NCI-H524 (cell line): ENCODE data around the gene BCDIN3D.
"Not testable (repeated sequence)": the region's sequence is repeated elsewhere in the genome, so short reads cannot be mapped to it uniquely, and the experiment has no call there.

Experiments
- DNase-seq, 2 experiments: peaks; one replicate each; lab custom pipeline; 2025; lab: John Stamatoyannopoulos, UW

BCDIN3D gene

DNA sequence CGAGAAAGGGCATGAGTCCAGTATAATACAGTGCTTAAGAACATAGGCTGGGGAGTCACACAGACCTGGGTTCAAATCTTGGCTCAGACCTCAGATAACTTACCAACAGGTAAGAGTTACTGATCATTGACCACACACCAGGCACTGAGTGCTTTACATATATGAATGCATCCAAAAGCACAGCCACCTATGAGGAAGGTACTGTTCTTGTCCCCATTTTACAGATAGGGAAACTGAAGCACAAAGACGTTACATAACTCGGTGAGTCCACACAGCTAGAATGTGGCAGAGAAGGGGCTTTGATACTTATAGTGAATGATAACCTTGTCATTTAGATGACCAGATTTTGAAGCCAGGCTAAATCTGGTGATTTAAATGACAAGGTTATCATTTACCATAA, 33.2 kb upstream of the BCDIN3D start:
- no peak for DNase-seq

DNA sequence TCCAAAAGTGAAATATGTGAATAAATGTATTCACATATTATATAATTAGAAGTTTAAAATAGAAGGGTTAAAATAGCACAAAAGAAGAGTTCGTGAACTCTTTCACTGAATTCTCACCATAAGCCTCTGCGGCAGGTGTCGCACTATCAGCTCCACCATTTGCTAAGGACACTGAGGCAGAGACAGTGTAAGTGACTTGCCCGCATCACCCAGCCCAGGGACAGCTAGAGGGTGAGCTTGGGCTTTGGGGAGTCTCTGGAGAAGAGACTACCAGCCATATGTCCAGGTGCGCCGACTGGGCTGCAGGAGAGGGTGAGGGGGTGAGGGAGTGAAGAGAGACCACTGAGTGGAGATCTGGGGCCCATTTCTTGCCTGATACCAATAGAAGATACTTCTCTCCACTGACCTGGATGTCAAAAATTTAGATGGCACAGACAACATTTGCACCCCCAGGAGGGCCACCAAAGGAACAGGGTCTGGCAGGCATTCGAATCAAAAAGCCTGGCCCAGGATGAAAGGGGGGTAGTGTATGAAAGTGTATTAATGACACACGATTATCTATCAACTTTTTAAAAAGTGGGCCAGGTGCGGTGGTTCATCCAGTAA, 32.3 kb upstream of the BCDIN3D start:
- no peak for DNase-seq

DNA sequence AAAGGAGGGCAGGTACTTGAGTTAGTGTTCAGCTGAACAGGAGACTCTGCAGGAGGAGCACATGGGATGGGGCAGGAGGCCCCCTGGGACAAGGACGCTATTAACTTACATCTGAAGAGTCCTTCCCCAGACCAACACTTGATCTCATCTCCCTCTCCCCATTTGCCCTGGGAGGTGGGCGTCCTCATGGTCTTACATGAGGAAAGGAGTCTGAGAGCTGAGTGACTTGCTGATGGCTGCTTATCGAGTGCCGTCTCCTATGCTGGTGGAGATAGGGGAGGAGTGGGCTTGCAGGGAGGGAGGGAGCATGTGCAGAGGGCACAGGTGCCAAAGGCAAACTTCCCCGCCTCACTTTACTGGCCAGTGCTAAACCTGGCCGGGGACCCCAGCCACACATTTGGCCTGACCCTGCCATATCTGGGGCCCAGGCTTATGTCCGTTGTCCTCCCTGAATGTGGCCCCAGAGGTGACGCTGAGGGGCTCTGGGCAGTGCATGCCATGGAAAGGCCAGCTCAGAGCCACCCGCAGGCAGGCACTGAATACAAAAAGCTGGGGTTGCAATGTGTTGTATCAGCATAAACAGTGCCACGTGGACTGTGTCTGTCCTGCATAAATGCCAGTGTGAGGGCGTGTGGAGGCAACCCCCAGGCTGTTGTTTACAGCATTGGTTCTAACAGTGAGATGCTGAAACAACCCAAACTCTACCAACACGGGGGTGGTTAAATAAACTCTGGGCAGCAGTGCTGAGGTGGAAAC, 31.4 kb upstream of the BCDIN3D start:
- DNase-seq, result peak in 1 of 2 experiments; percentile 32

DNA sequence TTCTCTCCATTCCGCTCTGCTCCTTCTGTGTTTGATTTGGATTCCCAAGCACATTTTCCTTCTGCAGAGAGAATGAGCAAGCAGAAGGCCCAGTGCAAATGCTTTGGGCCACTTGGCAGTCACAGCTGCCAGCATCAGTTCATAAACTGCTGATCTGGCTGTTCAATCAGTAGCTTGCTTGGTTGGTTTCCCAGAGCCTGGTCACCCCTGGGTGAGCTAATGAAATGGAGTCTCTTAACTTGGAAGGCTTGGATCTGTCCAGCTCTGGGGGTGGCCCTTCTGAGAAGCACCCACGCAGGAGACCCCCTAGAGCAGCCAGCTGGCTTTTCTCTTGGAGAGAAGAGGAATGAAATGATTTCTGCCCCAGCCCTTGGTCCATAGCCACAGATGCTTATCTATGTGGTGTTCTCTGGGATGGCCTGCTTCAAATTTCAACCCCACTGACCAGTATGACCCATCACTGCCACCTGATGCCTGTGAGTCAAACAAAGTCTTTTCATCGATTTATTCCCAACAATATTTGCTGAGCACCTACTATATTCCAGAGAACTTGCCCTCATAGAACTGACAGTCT, 30.5 kb upstream of the BCDIN3D start:
- DNase-seq, result no peak

DNA sequence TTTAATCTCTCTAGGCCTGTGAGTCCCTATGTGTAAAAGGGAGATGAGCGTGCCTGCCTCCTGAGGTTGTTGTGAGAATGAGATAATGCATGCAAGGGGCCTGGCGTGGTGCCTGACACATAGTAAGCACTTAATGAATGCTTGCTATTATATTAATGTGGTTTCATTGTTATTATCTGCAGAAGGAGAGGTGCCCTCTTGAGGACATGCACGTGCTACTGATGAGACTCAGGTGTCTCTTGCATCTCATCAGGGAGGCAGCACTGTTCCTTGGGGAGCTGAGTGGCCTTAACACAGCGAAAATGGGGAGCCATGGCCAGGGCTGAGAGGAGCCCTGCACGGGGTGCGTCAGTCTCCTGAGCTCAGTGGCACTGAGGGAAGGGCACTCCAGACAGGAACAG, 29.9 kb upstream of the BCDIN3D start:
- no peak for DNase-seq

DNA sequence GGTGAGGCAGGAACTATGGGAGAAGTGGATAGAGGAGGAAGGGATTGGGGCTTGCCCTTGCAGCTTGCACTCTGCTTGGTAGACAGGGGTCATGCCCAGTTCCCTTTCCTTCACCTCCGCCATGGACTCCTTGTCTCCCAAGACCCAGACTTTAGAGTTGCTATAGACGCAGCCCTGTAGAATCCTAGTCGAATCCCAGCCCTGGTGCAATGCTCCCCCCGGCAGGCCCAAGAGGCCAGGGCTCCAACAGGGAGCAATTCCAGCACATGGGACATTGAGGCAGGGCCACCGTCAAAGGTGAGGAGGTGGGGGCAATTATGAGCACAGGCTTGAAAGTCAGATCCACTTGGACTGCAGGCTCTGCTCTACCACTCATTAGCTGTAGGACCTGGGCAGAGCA, 29.5 kb upstream of the BCDIN3D start:
- no peak for DNase-seq

DNA sequence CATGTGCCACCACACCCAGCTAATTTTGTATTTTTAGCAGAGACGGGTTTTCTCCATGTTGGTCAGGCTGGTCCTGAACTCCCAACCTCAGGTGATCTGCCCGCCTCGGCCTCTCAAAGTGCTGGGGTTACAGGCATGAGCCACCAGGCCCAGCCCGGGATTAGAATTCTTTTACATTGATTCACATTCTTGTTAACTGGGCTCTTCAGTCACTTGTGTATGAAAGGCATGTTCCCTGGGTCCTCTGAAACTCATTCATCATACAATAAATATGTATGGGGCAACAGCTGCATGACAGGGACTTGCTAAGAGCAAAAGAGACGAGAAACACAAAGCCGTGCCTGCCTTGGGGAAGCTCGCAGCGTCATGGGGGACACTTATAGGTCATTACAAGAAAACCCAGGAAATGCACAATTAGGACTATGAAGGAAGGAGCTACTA, 28.9 kb upstream of the BCDIN3D start:
- not testable (repeated sequence) for DNase-seq

DNA sequence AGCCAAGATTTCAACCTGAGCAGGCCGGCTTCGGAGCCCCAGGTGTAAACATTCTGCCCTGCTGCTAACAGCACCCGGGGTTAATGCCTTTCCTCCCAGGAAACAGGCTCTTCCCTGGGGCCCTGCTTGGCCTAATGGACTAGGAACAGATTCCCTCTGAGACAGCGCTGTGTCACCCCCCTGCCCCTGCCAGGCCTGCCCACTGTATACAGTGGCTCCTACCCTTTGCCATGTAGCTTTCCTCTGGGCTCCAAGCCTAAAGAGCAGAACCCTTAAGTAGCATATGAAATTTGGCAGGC, 28.3 kb upstream of the BCDIN3D start:
- DNase-seq, result no peak

DNA sequence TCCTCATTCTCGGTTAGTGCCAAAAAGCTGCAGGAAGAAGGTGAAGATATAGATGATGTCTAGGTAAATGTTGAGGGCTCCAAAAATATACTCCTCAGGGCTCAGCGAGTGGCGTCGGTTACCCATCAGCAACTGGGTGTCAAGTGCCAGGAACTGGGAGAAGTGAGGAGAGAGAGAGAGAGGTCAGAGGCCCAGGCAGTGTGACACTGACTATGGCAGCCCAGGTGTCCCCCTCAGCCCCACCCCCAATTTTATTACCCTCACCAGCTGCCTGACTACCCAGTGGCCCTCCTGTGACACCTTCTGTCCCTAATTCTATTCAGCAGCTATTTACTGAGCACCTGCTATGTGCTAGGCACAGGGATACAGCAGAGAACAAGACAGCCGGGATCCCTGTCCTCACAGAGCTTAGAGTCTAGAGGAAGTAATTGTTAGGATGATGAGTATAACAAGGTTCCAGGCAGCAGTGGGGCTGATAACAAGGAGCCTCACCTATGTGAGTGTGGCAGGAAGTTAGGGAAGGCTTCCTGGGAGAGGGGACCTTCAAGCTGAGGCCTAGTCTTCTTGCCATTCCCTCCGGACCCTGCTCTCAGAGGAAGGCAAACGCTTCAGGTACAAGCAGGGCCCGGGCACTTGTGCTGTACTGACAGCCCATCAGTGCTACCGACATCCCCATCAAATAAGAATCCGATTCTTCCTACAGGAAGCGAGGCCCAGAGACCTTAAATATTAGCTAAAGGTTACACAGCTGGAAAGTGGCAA, 27.8 kb upstream of the BCDIN3D start:
- DNase-seq, result no peak

DNA sequence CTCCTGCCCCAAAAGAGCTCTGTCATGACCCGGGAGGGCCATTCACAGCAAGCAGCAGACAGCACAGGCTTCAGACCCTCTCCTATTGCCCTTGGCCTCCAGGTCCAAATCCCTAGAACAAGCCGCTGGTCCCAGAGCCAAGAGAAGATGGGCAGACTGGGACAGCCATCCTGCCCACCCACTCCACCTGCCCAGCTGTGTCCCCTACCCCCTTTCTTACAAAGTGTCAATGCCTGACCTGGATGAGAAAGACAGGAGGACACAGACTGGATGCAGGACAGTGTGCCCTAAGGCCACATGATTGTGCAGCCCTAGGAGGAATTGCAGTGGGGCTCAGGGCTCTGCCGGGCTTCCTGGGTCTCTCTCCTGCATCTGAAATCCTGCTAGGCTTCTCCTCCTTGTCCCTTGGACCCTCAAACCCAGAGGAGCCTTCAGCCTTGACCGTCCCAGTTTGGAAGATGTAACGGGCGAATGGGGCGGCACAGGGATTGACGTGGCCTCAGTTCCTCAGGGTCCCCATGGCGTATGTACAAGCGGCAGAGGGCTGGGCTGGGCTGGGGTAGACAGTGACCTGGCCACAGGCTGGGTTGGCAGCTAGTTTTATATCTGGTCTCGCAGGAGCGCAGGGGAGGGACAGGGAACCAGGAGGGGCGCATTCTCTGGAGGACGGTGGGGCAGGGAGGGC, 27.1 kb upstream of the BCDIN3D start:
- no peak for DNase-seq

DNA sequence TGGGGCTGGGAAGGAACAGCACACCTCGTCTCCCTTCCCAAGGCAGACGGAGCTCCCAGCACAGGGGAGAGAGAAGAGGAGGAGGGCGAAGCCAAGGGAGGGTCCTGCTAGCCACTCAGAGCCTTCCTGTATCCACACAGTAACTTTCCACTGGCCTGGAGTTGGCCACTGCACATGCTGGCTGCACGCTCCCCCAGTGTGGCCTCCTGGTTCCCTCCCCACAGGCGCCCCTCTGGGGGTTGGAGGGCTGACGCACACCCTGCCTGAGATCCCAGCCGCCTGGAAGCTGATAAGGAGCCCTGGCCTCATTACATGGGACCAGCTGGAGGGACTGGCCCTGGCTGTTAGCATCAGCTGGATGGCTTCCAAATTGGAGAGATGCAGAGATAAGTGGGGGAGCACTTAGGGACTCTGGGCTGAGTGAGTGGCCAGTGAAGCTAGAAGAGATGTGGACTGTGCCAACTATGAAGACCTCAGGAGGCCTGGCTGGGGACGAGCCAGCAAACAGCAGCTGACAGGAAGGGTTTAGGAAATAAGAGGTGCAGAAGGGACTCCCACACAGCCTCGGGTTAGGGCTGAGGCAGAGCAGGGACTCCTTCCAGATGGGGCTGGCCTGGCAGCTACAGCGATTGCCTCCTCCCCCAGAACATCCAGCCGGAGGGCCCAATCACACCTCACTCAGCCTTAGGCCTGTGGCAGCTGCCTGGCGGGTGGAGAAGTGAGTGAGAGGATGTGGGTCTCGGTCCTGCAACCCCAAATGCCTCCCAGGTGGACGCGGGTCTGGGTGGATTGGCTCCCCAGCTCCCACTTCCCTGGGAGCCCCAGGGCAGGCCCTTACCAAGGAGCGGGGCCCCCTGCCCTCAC, 26.3 kb upstream of the BCDIN3D start:
- DNase-seq, result peak; percentile 96

DNA sequence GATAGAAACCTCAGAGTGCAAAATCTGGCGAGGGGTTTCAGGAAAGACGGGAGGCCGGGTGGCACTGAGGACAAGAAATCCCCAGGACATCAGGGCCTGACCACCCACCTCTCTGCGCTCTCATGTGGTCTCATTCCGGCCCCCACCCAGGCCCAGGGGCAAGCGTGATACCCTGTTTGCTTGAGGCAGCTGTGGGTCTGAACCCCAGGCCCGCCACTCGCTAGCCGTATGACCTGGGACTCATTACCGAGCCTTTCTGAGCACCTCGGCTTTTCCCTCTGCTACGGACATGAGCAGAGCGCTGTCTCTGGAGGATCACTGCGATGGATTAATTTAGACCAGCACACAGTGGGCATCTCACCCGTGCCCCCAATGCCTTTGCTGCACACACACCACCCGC, 25.5 kb upstream of the BCDIN3D start:
- DNase-seq, result no peak

DNA sequence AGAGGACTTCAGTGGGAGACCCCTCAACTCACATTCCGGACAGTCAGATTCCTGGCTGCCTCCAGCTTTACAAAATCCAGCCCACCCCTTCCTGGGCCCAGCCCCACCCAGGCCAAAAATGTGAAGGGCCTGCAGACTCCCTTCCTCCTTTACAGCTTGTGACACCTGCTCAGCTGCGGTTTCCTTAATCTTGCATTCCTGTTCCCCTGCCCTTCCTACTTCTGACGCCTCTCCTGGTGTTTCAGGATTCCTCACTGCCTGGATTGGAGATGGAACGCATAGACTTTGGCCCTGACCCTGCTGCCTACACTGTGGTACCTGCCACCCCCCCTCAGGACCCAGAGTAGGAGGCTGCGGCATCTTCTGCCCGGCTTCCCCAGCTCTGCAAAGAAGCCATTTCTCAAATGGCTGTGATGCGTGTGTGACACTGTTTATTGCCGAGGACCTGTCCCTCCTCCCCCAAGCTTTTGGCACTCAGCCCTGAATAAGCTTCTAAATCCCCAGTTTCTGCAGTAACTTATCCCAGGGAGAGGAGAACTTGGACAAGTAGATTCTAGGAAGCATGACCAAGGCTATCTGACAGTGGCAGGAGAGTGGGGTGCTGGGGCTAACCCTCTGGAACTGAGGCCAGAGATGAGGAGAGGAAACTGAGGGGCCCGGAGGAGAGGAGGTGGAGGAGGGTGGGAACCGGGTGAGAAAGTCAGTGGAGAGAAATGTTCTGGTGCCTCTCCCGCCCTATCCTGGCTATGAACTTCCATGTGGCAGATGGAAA, 24.9 kb upstream of the BCDIN3D start:
- DNase-seq, result no peak

DNA sequence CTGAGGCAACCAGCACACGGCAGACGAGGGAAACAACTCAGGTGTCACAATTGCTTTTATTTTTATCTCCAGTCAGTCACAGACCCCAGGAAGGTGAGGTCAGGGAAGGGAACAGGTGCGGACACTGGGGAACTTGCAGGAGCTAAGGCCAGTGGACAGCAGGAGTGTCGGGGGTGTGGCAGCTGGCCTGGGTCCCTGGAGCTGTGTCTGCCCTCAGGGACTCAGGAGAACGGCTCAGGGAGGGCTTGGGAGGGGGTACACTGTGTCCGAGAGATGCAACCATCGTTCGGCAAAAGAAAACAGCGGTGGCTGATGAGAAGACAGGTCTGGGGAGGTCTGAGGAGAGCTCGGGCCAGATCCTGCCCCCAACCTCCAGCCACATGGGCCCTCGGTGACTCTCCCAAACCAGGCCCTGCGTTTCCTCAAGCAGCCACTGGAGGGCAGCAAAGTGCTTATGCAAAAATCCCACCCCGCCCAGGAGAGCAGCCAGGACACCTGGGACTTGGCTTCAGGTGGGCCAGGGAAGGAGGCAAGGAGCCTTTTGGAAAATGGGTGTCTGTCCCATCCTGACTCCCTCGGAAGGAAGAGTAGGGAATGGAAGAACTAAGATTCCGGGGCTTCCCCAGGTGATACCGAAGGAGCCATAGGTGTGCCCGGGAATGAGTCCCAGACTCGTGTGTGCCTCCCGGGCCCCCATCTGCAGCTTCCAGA, 24.1 kb upstream of the BCDIN3D start:
- DNase-seq, result peak; percentile 29 to 53

DNA sequence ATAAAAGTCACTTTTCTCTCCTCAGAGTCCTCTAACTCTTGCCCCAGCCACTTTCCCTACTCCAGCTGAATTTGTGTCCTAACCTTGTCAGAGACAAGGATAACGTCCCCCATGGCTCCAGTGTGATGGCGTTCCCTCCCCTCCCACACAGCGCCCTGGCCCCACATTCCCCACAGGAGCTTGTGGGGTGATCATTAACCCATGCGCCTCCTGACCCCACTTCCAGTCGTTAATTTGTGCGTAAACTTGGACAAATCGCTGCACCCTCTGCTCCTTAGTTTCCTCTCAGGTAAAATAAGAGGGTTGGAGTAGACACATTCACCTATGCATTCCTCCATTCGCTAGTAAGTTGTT, 22.9 kb upstream of the BCDIN3D start:
- no peak for DNase-seq

DNA sequence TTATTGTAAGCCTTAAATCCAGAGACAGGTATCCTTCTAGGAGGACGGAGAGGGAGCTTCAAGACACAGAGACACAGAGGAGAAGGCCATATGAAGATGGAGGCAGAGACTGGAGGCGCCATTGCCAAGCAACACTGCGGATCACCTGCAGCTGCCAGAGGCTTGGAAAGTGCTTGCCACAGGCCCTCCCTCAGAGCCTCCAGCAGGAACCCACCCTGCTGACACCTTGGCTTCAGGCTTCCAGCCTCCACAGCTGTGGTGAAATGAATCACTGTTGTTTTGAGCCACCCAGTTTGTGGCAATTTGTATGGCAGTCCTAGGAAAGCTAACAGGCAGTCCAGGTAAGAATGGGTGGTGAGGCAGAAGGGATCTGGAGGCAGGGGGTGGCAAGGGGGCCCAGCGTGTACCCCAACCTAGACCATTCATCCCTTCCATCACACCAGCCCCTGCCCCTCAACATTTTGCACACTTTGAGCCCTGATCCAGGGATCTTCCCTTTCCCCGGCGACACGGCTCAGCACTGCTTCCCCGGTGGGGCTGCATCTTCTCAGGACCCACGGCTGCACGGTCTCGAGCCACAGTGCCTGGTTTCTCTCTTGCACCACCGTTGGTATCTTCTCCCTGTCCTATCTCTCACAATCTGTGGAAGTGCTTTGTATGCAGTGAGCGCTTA, 22.3 kb upstream of the BCDIN3D start:
- DNase-seq, result no peak

DNA sequence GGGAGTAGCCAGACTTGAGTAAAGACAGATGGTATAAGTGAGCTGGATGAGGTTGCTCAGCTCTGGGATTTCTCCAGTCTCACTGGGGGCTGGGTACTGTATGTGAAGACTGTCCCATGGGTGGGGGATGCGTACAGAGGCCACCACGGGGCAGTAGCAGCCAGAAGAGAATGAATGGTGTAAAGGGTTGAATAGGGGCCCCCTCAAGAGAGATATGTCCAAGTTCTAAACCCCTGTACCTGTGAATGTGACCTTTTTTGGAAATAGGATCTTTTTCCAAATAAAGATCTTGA, 21.8 kb upstream of the BCDIN3D start:
- DNase-seq, result peak; percentile 63 to 84

DNA sequence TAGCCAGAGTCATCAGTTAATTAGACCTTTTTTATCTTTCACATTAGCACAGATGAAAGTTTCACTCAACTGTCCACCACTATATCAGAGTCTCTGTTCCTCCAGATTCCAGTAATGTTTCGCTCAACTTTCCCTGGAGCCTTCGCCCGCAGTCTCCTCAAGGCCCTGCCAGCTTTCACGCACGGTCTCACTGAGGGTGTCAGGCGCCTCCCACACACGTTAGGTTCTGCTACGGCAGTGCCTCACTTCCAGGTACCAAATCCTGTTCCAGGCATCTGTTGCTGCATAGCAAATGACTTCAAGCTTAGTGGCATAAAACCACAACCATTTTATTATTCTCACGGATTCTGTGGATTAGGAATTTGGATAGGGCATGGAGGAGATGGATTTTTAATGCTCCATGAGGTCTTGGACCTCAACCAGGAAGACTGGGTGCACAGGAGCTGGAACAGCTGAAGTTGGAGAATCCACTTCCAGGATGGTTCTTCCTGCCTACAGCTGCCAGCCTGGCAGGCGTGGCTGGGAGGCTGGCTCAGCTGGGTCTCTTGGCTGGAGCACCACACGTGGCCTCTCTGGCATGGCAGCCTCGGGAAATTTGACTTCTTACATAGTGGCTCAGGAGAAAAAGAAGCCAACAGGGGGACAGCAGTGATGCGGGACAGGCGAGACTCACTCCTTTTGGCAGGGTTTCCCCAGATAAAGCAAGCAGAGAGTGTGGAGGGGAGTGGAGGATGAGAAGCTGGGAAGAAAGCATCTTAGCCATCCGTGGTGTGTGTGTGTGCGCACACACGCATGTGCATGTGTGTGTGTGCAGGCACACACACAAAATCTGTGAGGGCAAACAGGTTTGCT, 21.3 kb upstream of the BCDIN3D start:
- peak; percentile 52 to 77 for DNase-seq

DNA sequence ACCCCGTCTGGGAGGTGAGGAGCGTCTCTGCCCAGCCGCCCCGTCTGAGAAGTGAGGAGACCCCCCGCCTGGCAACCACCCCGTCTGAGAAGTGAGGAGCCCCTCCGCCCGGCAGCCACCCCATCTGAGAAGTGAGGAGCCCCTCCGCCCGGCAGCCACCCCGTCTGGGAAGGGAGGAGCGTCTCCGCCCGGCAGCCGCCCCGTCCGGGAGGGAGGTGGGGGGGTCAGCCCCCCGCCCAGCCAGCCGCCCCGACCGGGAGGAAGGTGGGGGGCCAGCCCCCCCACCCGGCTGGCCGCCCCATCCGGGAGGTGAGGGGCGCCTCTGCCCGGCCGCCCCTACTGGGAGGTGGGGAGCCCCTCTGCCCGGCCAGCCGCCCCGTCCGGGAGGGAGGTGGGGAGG, 18.0 kb upstream of the BCDIN3D start:
- not testable (repeated sequence) for DNase-seq
